ENCODE data around the gene BMS1. TPM values are rescaled to one million over a fixed set of nuclear protein-coding genes. Genes with fewer than 3 reads are reported as not detected.
A peak's percentile ranks its signal among the peaks of the same experiment; 100 is the strongest.

The BMS1 gene
- total and polyA plus RNA-seq, 2 of the 8 experiments (the other 6 are each of a cell fraction or from before 2014, with no cell fraction given) = 3.7 to 34.6 TPM

GRCh38 chr10:42816912-42817311 lies 34.3 kb downstream of the BMS1 start (continued):
- no peak for TF ChIP-seq ATF3 (IDR thresholded peaks at IDR 0.05; ENCODE audit: insufficient read depth, low read depth, low read length)
- no peak for TF ChIP-seq TAF7 (optimal IDR thresholded peaks at IDR 0.05; ENCODE audit: borderline replicate concordance, low read depth, low read length)
- TF ChIP-seq EP300 (IDR thresholded peaks at IDR 0.05; ENCODE audit: borderline replicate concordance in 1 of 2, low read depth in 2 of 2, low read length in 2 of 2) = peak in 1 of 2 experiments; percentile 79; a peak in 1 of 3 replicates
- TF ChIP-seq ASH2L (IDR thresholded peaks at IDR 0.05; ENCODE audit: low read length) = peak; percentile 26
- TF ChIP-seq USF2 (IDR thresholded peaks at IDR 0.05; ENCODE audit: low read length) = no peak
- TF ChIP-seq RBBP5 (IDR thresholded peaks at IDR 0.05; ENCODE audit: borderline replicate concordance, low read depth, low read length) = no peak
- no peak for TF ChIP-seq TBP (IDR thresholded peaks at IDR 0.05; ENCODE audit: low read depth, low read length)
- no peak for TF ChIP-seq EGR1 (IDR thresholded peaks at IDR 0.05; ENCODE audit: borderline replicate concordance, low read depth, low read length)
- TF ChIP-seq JUND (IDR thresholded peaks at IDR 0.05; ENCODE audit: low read length) = no peak
- no peak for TF ChIP-seq BACH1 (IDR thresholded peaks at IDR 0.05; ENCODE audit: low read length)
- no peak for TF ChIP-seq SP4 (IDR thresholded peaks at IDR 0.05; ENCODE audit: low read length)
